DMS53 treated with DMSO at 0.1 percent for 48 hours (cell line): Measurements from ENCODE around the gene CDH18.
"Not testable (repeated sequence)": the region's sequence is repeated elsewhere in the genome, so short reads cannot be mapped to it uniquely, and the experiment has no call there.

Source experiments
- DNase-seq: peaks from one replicate; lab custom pipeline; 2025; ENCODE audit not compliant: unreplicated experiment; lab: John Stamatoyannopoulos, UW

The CDH18 gene

DNA sequence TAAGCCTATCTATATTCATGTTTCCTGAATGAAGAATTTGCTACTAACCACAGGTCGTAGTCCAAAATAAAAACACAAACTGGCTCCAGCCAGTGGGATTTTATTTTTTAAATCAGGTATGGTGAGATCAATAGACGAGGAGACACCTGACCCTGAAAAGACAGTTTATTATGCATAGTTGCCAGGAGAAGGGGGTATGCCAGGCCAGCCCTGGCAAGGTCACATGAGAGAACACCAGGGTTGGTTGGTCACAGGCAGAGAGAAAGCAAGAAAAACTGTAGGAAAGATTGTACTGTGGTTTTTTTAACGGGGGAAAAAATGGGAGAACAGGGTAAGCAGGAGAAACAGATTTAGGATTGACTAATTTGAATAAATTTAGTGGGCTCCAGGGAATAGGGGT is 125.3 kb downstream of the CDH18 start:
- DNase-seq, result no peak

- DNase-seq, result no peak
Observed at GRCh38 chr5:19859020-19859419, 129.0 kb downstream of the CDH18 start.

DNA sequence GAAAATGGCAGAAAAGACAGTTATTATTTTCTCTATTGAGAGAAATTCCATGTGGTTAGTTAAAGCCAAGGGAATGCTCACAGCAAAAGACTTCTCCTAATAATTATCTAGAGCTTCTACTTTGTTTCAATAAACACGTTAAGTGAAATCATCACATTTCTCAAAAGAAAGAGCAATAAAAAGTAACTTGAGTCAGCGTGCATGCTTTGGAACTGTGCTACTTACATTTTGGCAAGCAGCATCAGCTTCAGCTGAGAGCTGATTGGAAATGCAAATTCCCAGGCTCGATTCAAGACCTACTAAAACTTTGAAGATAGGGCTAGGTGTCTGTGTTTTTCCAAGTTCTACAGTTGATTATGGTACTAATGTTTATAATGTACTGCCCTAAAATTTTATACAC is 132.1 kb downstream of the CDH18 start:
- DNase-seq, result no peak

GRCh38 chr5:19855453-19855852 is 132.5 kb downstream of the CDH18 start:
- DNase-seq, result peak; percentile 41

DNA sequence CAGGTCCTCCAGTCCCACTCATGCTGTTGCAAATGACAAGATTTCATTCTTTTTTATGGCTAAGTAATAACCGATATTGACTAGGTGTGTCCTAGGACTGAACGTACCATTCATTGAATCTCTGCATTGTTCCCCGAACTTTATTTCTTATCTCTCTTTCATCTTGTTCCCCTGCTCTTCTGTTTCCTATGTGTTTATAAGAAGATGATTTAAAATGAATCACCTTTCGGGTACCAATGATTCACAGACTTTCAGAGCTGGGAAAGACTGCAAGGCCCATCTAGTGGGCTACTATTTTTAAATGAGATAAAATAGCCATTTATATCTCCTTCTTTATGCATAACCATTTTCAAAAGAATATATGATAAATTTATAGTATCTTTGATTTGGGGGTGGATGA is 133.0 kb downstream of the CDH18 start:
- DNase-seq, result no peak

GRCh38 chr5:19853616-19854240 is 134.3 kb downstream of the CDH18 start:
- DNase-seq, result no peak

- no peak for DNase-seq
Observed at GRCh38 chr5:19837536-19838174, 150.3 kb downstream of the CDH18 start.

DNA sequence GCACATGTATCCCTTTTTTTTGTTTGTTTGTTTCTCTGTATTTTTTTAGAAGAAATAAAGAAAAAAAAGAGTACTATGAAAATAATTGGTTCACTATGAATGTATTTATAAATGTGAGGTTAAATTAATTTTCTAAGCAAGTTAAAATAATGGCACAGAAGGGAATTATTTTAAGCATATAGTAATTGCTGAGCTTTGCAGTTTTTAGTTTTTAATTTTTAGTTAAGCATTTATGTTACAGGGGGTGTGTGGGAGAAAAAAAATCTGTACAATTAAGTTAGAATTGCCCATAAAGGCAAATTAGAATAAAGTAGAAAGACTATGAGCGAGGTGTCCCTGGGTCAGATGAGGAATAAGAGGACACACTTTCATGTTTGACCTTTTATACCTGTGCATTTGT is 152.6 kb downstream of the CDH18 start:
- no peak for DNase-seq

DNA sequence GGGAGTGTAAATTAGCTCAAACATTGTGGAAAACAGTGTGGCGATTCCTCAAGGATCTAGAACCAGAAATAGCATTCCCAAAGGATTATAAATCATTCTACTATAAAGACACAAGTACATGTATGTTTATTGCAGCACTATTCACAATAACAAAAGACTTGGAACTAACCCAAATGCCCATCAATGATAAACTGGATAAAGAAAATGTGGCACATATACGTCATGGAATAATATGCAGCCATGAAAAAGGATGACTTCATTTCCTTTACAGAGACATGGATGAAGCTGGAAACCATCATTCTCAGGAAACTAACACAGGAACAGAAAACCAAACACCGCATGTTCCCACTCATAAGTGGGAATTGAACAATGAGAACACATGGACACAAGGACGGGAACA is 175.3 kb downstream of the CDH18 start:
- DNase-seq, result not testable (repeated sequence)

- no peak for DNase-seq
Observed at GRCh38 chr5:19806756-19807155, 181.2 kb downstream of the CDH18 start.

DNA sequence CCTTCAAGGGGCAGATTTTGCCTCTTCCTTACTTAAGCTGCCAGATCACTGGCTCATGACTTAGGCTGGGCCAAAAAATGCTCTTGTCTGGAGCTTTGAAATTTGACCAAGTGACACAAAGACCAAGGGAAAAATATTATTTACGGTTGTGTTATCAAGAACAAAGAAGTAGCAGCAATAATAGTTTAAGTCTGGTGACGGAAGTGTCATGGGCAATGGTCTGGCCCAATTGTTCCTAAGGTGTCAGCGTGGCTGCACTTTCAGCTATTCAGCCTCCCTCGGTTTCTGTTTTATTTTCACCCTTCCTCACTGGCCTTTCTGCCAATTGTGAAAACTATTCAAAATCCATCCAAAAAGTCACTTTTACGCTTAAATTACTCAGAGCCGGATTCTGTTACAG is 185.3 kb downstream of the CDH18 start:
- no peak for DNase-seq

DNA sequence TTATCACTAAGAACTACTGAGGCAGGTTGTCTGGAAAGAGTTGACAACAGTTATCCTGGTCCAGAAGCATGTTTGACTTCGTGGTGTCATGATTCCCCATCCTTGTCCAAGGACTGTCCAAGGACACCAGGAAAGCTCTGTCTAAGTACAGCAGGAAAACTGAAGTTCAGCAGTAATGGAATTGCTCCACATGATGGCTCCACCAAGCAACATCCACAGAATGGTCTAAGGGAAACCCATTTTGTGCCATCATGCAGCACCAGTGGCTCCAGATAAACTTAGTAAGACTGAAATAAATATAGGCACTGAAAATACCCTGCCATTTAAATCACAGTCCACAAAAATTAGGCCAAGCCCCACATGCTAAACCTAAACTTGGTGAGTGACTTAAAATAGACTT is 192.8 kb downstream of the CDH18 start:
- DNase-seq, result peak; percentile 28

GRCh38 chr5:19790829-19791466 is 197.1 kb downstream of the CDH18 start:
- peak; percentile 2 for DNase-seq

GRCh38 chr5:19782566-19782965 is 205.4 kb downstream of the CDH18 start:
- no peak for DNase-seq

DNA sequence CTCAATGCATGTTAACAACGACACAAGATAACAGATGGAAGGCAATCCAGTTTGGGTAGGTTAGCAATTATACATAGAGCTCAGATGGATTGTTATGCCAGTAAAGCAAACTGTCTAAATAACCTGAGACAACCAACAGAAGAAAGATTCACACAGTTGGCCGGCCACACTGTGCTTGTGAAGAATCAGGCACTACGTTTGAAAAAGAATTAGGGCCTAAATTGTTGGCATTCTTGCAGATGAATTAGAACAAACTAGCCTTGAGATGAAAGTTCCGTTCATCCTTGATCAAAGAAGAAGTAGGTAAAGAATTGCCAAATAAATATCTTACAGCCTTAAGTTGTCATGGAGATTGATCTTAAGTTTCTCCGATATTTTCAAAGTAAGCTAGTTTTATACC is 210.6 kb downstream of the CDH18 start:
- DNase-seq, result no peak

DNA sequence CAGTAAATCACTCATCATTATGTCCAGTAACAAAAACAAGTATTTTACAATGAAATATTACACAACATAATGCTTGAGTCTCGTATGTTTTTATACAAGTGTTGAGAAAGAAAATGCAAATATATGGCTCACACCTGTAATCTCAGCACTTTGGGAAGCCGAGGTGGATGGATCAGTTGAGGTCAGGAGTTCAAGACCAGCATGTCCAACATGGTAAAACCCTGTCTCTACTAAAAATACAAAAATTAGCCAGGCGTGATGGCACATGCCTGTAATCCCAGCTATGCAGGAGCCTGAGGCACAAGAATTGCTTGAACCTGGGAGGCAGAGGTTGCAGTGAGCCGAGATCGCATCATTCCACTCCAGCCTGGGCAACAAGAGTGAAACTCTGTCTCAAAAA is 211.1 kb downstream of the CDH18 start:
- not testable (repeated sequence) for DNase-seq

- no peak for DNase-seq
Observed at GRCh38 chr5:19771174-19771835, 216.7 kb downstream of the CDH18 start.

DNA sequence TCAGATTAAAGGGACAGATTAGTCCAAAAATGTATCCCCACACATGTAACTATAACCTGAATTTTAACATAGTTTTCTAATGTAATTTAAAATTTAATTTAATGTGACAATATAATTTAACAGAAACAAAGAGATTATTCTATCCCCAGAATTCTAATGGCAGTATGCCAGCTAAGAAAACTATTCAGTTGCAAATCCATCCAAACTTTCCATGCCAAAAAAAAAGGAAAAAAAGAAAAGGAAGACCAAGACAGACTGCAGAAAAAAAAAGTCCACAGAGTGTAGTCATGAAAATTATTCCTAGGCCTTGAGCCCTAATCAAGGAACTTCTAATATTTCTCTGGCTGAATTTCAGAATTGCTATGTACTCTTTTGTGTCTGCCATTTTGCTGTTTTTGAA is 217.6 kb downstream of the CDH18 start:
- no peak for DNase-seq

DNA sequence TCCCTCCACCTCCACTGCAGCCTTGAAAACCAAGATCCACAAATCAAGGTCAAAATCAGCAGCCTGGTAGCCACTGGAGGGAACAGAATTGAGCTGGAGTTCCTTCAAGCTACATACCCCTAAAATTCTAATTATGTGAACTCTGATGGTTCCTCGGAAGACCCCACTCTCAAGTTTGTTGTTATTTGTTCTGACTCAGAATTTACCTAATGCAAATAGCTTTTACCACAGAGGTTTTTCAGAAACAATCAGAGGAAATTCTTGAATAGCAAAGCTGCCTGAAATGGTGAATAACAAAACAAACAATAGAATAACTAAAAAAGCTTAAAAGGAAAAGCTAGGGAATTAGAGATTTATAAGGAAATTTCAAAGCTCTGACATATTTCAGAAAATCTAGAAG is 220.0 kb downstream of the CDH18 start:
- no peak for DNase-seq

- no peak for DNase-seq
Observed at GRCh38 chr5:19753579-19753978, 234.4 kb downstream of the CDH18 start.

DNA sequence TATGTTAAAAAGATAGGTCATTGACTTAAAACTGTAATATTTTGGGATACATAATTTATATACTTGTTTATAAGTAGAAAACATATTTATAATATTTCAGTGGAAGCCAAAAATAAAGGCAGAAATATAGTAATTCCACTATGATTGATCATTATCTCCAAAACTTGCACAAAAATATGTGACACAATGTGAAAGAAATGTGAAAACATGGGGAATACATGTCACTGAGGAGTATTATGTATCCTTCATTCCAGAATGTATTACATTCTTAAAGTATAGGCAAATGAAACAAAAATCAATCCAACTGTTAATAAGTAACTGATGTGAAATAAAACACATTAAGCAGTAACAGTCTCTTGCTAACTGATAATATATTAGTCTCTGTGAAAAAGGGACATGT is 236.7 kb downstream of the CDH18 start:
- no peak for DNase-seq

DNA sequence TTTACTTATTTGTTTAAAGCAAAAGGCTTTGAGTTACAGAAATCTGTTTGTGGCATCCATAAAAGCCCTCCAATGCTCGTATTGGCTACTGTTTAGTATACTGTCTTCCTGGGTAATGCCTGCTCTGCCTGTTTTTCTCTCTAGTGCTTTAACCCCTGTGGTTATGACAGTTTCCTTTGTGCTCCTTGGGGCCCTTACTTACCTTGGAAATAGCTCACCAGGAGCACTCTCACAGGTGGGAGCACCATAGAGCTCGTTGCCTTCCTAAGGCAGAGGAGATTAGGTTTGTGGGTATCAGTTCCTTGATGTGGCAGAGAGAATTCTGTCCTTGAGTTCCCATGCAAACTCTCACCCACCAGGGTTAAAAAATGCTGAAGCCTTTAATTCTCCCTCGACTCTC is 242.8 kb downstream of the CDH18 start:
- no peak for DNase-seq
